Spleen (tissue), 7 donors: ENCODE measurements around the gene VAV1.

Experiments used
- CTCF ChIP-seq, 11 experiments: fragments of 200-600 bp in 7 of 11; fragments of 450-650 bp in 4 of 11; sonication (generic) in 4 of 11; IDR thresholded peaks in 8 of 11; conservative IDR thresholded peaks in 3 of 11; 1 replicate in 7 of 11; 2 replicates in 4 of 11; pipeline versions ENCODE4 v1.4.0 to v1.8.0; 2016 to 2021; ENCODE audit warnings: antibody characterized with exemption in 11 of 11, inconsistent platforms in 4 of 11, mild to moderate bottlenecking in 1 of 11
- POLR2A ChIP-seq, 3 donors: fragments of 450-650 bp; IDR thresholded peaks; one replicate each; pipeline ENCODE4 v1.5.1; 2017; ENCODE audit warnings: antibody characterized with exemption in 3 of 3, mild to moderate bottlenecking in 1 of 3
- donor health status: DM: no; HTN: no; CAD: no; lungs with moderate emphysema.
- donor health status: DM: no; HTN: no; CAD: no.
- donor health status: DM: no; HTN: no; CAD: no.

DNA sequence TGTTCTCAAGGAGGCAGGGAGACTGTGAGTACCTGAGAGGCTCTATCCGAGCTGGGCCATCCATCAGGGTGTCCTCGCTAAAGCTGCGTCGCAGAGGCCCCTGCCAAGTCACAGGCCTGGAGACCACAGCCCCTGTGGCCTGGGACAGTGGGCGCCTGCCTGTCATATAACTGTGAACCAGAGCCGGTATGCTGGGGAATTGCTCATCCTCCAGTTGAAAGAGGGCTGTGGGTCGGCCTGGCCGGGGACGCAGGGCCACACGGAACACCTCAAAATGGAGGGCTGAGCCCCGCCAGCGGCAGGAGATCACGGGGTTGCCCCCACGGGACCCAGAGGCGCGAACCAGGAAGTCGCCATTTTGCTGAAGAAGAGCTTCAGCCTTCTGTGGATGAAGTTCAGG is 11.9 kb upstream of the VAV1 start:
- TF ChIP-seq CTCF (IDR thresholded peaks at IDR 0.05 in 8 of 11, conservative IDR thresholded peaks at IDR 0.05 in 3 of 11) (no peak), POLR2A (IDR thresholded peaks at IDR 0.05) (no peak)
